B cell (primary cell): ENCODE data around the gene B3GALT2. TPM values are rescaled to one million over a fixed set of nuclear protein-coding genes. Genes with fewer than 3 reads are reported as not detected.
"Not testable (repeated sequence)": the region's sequence is repeated elsewhere in the genome, so short reads cannot be mapped to it uniquely, and the experiment has no call there.

Experiments
- ATAC-seq: fragments of 200-7000 bp; cut with Tn5 transposase; one replicate; pipeline ENCODE4 v1.10.0; 2021; ENCODE audit warnings: low read depth, mild to moderate bottlenecking, moderate number of reproducible peaks, moderate library complexity
- CTCF ChIA-PET: fragments of 350-600 bp; sonication (Branson Sonifier 250); formaldehyde crosslinking; loops from one replicate; lab custom pipeline; 2021; ENCODE audit warnings: antibody characterized with exemption, inconsistent platforms; lab: Charles Lee
- POLR2A ChIA-PET: fragments of 350-600 bp; sonication (Branson Sonifier 250); formaldehyde crosslinking; loops from one replicate; lab custom pipeline; 2021; ENCODE audit warnings: antibody characterized with exemption; lab: Charles Lee
- DNase-seq: peaks from one replicate; pipeline ENCODE4 v3.0.0; 2013
- H2AFZ ChIP-seq: 2 replicates; pipeline ENCODE4 v1.6.1; 2012; ENCODE audit warnings: mild to moderate bottlenecking, low read depth, low read length; ENCODE audit not compliant: insufficient read depth, poor library complexity, severe bottlenecking
- H3K27ac ChIP-seq, 2 donors: 1 replicate in 1 of 2; 2 replicates in 1 of 2; pipeline ENCODE4 v1.5.1; 2012 to 2013; ENCODE audit warnings: low read length in 2 of 2, mild to moderate bottlenecking in 2 of 2, moderate library complexity in 1 of 2
- H3K27me3 ChIP-seq, 4 experiments: fragments of 200-600 bp in 1 of 4; sonication (generic) in 1 of 4; replicated peaks in 1 of 4; 1 replicate in 2 of 4; 2 replicates in 2 of 4; pipeline versions ENCODE4 v1.6.1 to v1.7.0; 2013 to 2016; ENCODE audit warnings: low read length in 3 of 4, mild to moderate bottlenecking in 2 of 4, mixed read lengths in 1 of 4, moderate library complexity in 1 of 4; ENCODE audit not compliant: insufficient read depth in 4 of 4, control insufficient read depth in 3 of 4; ENCODE audit errors: control extremely low read depth in 1 of 4
- H3K36me3 ChIP-seq, 2 experiments: replicated peaks in 1 of 2; 1 replicate in 1 of 2; 2 replicates in 1 of 2; pipeline versions ENCODE4 v1.6.1 to v1.7.1; 2013; ENCODE audit warnings: low read length in 1 of 2; ENCODE audit not compliant: insufficient read depth in 2 of 2, control insufficient read depth in 1 of 2; ENCODE audit errors: control extremely low read depth in 1 of 2, extremely low read depth in 1 of 2
- H3K4me1 ChIP-seq, 2 donors: fragments of 200-600 bp in 1 of 2; sonication (generic) in 1 of 2; 1 replicate in 1 of 2; 2 replicates in 1 of 2; pipeline versions ENCODE4 v1.5.1 to v1.6.1; 2013 to 2017; ENCODE audit warnings: low read length in 2 of 2; ENCODE audit not compliant: control insufficient read depth in 2 of 2, insufficient read depth in 2 of 2
- H3K4me2 ChIP-seq: replicated peaks from 2 replicates; pipeline ENCODE3; 2012; ENCODE audit warnings: mild to moderate bottlenecking, low read depth, low read length; ENCODE audit not compliant: poor library complexity, severe bottlenecking
- H3K4me3 ChIP-seq, 5 experiments: fragments of 200-600 bp in 1 of 5; sonication (generic) in 1 of 5; 1 replicate in 3 of 5; 2 replicates in 2 of 5; pipeline versions ENCODE4 v1.5.1 to v1.7.0; 2011 to 2016; ENCODE audit warnings: low read length in 4 of 5, mild to moderate bottlenecking in 4 of 5, low read depth in 2 of 5, control low read depth in 1 of 5, moderate library complexity in 1 of 5; ENCODE audit not compliant: insufficient read depth in 1 of 5; ENCODE audit errors: control extremely low read depth in 1 of 5, extremely low read depth in 1 of 5
- H3K79me2 ChIP-seq: fragments of 200-600 bp; sonication (generic); one replicate; pipeline ENCODE4 v1.6.0; 2016; ENCODE audit warnings: low read length; ENCODE audit not compliant: control insufficient read depth, insufficient read depth
- H3K9ac ChIP-seq: fragments of 200-600 bp; sonication (generic); 2 replicates; pipeline ENCODE4 v1.6.1; 2017; ENCODE audit warnings: mild to moderate bottlenecking, low read length, moderate library complexity
- H3K9me3 ChIP-seq, 3 donors: one replicate each; pipeline versions ENCODE4 v1.6.1 to v1.7.1; 2013; ENCODE audit warnings: low read length in 2 of 3; ENCODE audit not compliant: control insufficient read depth in 2 of 3, insufficient read depth in 1 of 3; ENCODE audit errors: control extremely low read depth in 1 of 3
- H4K20me1 ChIP-seq: 2 replicates; pipeline ENCODE4 v1.6.0; 2012; ENCODE audit warnings: mild to moderate bottlenecking, low read length; ENCODE audit not compliant: insufficient read depth, control insufficient read depth, poor library complexity, severe bottlenecking
- H3K27ac Mint-ChIP-seq: one replicate; pipeline ENCODE4 v1.8.0; 2021; ENCODE audit warnings: mixed read lengths
- H3K27me3 Mint-ChIP-seq: one replicate; pipeline ENCODE4 v1.8.0; 2021; ENCODE audit warnings: mixed read lengths
- H3K4me1 Mint-ChIP-seq: one replicate; pipeline ENCODE4 v1.8.0; 2021; ENCODE audit warnings: mixed read lengths
- H3K4me3 Mint-ChIP-seq: one replicate; pipeline ENCODE4 v1.8.0; 2021; ENCODE audit warnings: mixed read lengths
- H3K9me3 Mint-ChIP-seq: one replicate; pipeline ENCODE4 v1.8.0; 2022; ENCODE audit warnings: mixed read lengths; ENCODE audit not compliant: insufficient read depth
- EZH2 ChIP-seq: IDR thresholded peaks from 2 replicates; pipeline ENCODE4 v1.6.1; 2012; ENCODE audit warnings: borderline replicate concordance, low read depth, mild to moderate bottlenecking, moderate library complexity, low read length; ENCODE audit not compliant: insufficient read depth, poor library complexity, severe bottlenecking
- WGBS: methylation state at CpG from one replicate; pipeline ENCODE4 v1.1.5; 2013; ENCODE audit warnings: missing lambda C conversion rate; ENCODE audit not compliant: insufficient coverage; 5-methylcytosine and 5-hydroxymethylcytosine counted together
- intact Hi-C: fragments of 100-400 bp; cut with micrococcal nuclease; formaldehyde crosslinking; loops from one replicate; pipeline ENCODE4 v1.10.0; 2022
- polyA plus RNA-seq: library from polyadenylated mRNA; depleted of rRNA; stranded (reverse); fragments of >200 nt; gene quantifications from 2 replicates; pipeline ENCODE4 v1.2.3, GENCODE V29; 2012
- total RNA-seq, 2 donors: library from RNA; stranded (reverse); fragments of 120-200 nt in 1 of 2; gene quantifications; 1 replicate in 1 of 2; 2 replicates in 1 of 2; pipeline versions ENCODE4 v1.2.3 to v1.2.4, GENCODE V29; 2013 to 2022
- TF ChIP-seq, protein P1 (sequence below): fragments of 200-600 bp; IDR thresholded peaks from one replicate; pipeline ENCODE4 v1.8.0; 2022; ENCODE audit warnings: antibody characterized with exemption, mild to moderate bottlenecking

Gene B3GALT2
- total and polyA plus RNA-seq, 2 donors (not counting 1 experiment from before 2014, with no cell fraction given): 0.07 TPM; not detected in 1

DNA sequence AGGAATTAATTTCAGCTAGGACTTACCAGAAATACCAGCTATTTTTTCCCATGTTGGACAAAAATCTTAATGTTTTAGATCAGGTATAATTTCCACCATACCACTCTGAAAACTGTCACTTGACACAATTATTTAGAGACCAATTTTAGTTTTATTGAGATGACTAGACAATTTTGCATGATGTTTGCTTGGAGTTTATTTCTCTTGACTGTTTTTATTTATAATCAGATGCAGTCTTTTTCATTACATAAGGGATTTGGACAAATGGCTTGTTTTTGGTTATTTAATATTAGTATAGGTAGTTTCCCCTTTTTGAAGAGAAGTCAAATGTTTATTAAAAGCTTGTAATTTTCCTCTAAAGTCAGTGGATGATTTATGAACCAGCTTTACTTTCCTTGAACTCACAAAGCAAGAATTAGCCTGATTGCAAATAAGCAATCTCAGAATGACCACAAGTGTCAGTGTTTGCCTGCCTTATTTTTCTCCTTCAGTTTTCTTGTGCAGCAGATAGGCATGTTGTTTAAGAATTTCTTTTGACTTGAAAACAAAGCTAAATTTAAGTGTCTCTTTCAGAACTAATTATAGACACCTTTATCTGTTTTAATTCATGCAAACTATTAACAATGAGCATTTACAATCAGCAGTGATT, 3.8 kb upstream of the B3GALT2 start:
- intact Hi-C loops: no loop called here
- Mint-ChIP-seq H3K9me3 (no peaks in the 10 kb centered on the region), H3K4me1 (peaks cover 37% of the 10 kb centered on the region), H3K4me3 (no peak overlapping the region), H3K27ac (no peak overlapping the region), H3K27me3 (no peaks in the 10 kb centered on the region)
- Histone ChIP-seq H3K36me3 (no peaks in the 10 kb centered on the region), H3K27ac (no peak overlapping the region), H4K20me1 (peaks cover 39% of the 10 kb centered on the region), H2AFZ (no peak overlapping the region), H3K27me3 (no peaks in the 10 kb centered on the region), H3K4me1 (peaks cover 4 to 13% of the 10 kb centered on the region in 2 donors), H3K9ac (no peak overlapping the region), H3K9me3 (peaks cover 3 to 8% (median 3%) of the 10 kb centered on the region in 3 donors), H3K4me3 (no peak overlapping the region), H3K4me2 (no peak overlapping the region), H3K79me2 (peaks cover 67% of the 10 kb centered on the region)
- TF ChIP-seq, protein P1, sequence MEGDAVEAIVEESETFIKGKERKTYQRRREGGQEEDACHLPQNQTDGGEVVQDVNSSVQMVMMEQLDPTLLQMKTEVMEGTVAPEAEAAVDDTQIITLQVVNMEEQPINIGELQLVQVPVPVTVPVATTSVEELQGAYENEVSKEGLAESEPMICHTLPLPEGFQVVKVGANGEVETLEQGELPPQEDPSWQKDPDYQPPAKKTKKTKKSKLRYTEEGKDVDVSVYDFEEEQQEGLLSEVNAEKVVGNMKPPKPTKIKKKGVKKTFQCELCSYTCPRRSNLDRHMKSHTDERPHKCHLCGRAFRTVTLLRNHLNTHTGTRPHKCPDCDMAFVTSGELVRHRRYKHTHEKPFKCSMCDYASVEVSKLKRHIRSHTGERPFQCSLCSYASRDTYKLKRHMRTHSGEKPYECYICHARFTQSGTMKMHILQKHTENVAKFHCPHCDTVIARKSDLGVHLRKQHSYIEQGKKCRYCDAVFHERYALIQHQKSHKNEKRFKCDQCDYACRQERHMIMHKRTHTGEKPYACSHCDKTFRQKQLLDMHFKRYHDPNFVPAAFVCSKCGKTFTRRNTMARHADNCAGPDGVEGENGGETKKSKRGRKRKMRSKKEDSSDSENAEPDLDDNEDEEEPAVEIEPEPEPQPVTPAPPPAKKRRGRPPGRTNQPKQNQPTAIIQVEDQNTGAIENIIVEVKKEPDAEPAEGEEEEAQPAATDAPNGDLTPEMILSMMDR: no peak
- no peak for TF ChIP-seq EZH2
- no peak for ATAC-seq
- ChIA-PET POLR2A (no interaction called here), CTCF (interaction anchor here (1.3 kb wide), 1 partner anchor 9 kb away, joined by 5 read pairs; no protein-coding TSS in a partner anchor)
- no peak for DNase-seq

DNA sequence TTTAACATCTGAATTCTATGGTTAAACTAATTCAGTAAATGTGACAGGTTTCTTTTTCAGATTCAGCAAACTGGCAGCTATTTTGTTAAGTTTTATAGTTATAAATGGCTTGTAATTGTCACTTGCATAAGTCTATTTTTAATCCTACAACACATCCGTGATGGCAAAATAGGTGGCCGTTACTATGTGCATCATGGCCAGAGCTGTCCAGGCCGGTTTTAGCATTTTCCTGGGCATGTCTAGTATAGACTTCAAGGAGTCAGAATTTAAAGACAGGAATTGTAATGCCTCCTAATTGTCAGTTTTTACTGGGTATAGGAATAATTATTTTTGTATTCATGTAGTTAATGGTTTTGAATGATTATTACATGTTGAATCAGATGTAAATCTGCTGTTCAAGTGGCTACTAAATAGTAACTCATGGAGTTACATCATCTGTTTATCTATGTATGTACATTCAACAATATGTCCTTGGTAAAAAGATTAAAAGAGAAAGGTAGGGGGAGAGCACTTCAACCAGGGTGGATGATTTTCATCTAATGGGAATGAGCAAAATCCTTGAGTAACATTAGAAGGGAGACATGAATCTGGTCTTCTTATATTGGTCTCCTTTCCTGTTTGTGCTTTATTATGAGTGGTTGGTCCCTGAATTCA, 3.2 kb upstream of the B3GALT2 start:
- H3K27me3 Mint-ChIP-seq: no peaks in the 10 kb centered on the region
- DNase-seq (no peak), ATAC-seq (no peak)
- H3K9ac ChIP-seq: no peak overlapping the region
- peaks cover 63% of the 10 kb centered on the region for H3K79me2 ChIP-seq
- H3K4me2 ChIP-seq: no peak overlapping the region
- ChIA-PET CTCF (interaction anchor here (1.8 kb wide), 1 partner anchor 16 kb away, joined by 4 read pairs; no protein-coding TSS in a partner anchor), POLR2A (no interaction called here)
- no peak overlapping the region for H3K27ac Mint-ChIP-seq
- H3K27me3 ChIP-seq: no peaks in the 10 kb centered on the region
- no peak for TF ChIP-seq EZH2
- TF ChIP-seq, protein P1: no peak
- peaks cover 3 to 8% (median 3%) of the 10 kb centered on the region in 3 donors for H3K9me3 ChIP-seq
- 100% methylated on average over 1 of the region's 3 CpGs for WGBS
- no peak overlapping the region for H3K4me3 Mint-ChIP-seq
- intact Hi-C loops: no loop called here
- peaks cover 37% of the 10 kb centered on the region for H4K20me1 ChIP-seq
- no peak overlapping the region for H2AFZ ChIP-seq
- H3K36me3 ChIP-seq: no peaks in the 10 kb centered on the region
- H3K4me1 Mint-ChIP-seq: peaks cover 35% of the 10 kb centered on the region
- H3K27ac ChIP-seq: no peak overlapping the region
- H3K9me3 Mint-ChIP-seq: no peaks in the 10 kb centered on the region
- no peak overlapping the region for H3K4me3 ChIP-seq
- H3K4me1 ChIP-seq: peaks cover 4 to 13% of the 10 kb centered on the region in 2 donors

DNA sequence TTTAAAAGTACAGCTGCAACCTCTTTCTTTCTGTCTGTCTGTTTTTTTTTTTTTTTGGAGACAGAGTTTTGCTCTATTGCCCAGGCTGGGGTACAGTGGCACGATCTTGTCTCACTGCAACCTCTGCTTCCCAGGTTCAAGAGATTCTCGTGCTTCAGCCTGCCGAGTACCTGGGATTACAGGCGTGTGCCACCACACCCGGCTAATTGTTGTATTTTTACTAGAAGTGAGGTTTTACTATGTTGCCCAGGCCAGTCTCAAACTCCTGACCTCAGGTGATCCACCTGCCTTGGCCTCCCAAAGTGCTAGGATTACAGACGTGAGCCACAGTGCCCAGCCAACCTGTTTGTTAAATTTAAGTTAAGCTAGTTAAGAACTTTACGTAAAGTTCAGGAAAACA, 2.5 kb upstream of the B3GALT2 start:
- H3K27me3 ChIP-seq, H3K9me3 ChIP-seq, intact Hi-C loops, H3K27me3 Mint-ChIP-seq, H3K4me3 ChIP-seq, H2AFZ ChIP-seq, H3K36me3 ChIP-seq, H3K27ac Mint-ChIP-seq, H3K4me3 Mint-ChIP-seq, DNase-seq, ATAC-seq, POLR2A ChIA-PET, H3K4me2 ChIP-seq, H3K9ac ChIP-seq, H3K9me3 Mint-ChIP-seq, H3K27ac ChIP-seq: not testable (repeated sequence)
- 96% methylated on average over 4 of the region's 7 CpGs for WGBS
- H4K20me1 ChIP-seq: peaks cover 30% of the 10 kb centered on the region
- CTCF ChIA-PET: interaction anchor here (1.8 kb wide), 1 partner anchor 17 kb away, joined by 4 read pairs; no protein-coding TSS in a partner anchor
- H3K4me1 Mint-ChIP-seq: peaks cover 35% of the 10 kb centered on the region
- H3K4me1 ChIP-seq: peaks cover 4 to 13% of the 10 kb centered on the region in 2 donors
- H3K79me2 ChIP-seq: peaks cover 60% of the 10 kb centered on the region
